T-helper 1 cell treated with Interleukin-12 subunit alpha and Interleukin-12 subunit beta and Interleukin-4 antibody, amounts not matched to agents 30 μg/mL and 1 μg/mL, for 36 hours (primary cell): ENCODE results near the gene ELANE.

ENCODE experiments used
- H3K27ac Mint-ChIP-seq: one replicate; pipeline ENCODE4 v1.8.0; 2021; ENCODE audit warnings: mild to moderate bottlenecking, mixed read lengths
- H3K27me3 Mint-ChIP-seq: one replicate; pipeline ENCODE4 v1.8.0; 2021; ENCODE audit warnings: low read depth, mixed read lengths
- H3K36me3 Mint-ChIP-seq: one replicate; pipeline ENCODE4 v1.8.0; 2021; ENCODE audit warnings: low read depth, mixed read lengths
- H3K4me1 Mint-ChIP-seq: one replicate; pipeline ENCODE4 v1.8.0; 2021; ENCODE audit warnings: low read depth, mixed read lengths
- H3K4me3 Mint-ChIP-seq: one replicate; pipeline ENCODE4 v1.8.0; 2021; ENCODE audit warnings: mild to moderate bottlenecking, moderate library complexity, mixed read lengths
- H3K9me3 Mint-ChIP-seq: one replicate; pipeline ENCODE4 v1.8.0; 2021; ENCODE audit warnings: mixed read lengths

The ELANE gene

DNA sequence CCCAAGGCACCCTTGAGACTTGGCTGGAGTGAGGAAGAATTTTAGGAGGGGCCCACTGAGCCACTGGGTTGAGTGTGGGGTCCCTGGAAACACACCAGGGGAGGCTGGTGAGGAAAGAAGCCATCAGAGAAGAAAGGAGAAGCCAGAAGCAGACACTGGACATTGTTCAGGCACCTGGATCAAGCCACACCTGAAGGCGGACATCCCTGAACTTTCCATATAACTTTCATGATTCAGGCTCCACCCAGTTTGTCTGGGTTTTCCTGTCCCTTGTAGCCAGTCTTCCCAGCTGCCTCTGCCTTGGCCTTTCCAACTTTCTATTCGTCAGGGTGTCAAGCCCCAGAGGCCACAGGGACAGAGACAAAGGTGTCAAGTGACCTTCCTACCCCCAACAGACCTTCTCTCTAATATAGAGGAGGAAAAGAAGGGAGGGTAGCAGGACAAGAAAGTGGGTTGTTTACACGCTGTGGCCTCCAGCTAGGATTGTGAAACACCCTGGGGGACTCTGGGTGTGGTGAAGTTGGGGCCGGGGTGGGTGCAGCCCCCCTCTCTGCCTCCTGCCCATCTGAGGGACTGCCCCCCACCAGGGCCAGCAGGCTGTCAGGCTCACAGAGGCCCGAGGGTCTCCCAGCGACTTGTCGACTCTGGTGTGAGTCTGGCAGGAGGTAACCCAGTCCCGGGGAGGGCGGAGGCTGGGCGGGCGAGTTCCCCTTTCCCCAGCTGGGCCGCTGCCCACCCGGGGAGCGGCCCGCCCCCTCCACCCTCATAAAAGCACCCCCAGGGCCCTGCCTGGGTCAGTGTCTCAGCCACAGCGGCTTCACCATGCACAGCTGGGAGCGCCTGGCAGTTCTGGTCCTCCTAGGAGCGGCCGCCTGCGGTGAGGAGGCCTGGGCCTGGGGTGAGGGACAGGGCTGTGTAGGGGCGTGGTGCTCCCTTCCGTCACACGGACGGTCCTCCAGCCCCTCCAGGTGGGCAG, 7.1 kb downstream of the ELANE start, which contains the start of gene CFD:
Gene CFD, plus strand, starts transcription at position 797 of the 976 bp plus-strand sequence. Its CDS starts 26 bp downstream, at position 823.
- Mint-ChIP-seq H3K4me1 (peaks cover 7% of the 10 kb centered on the region), H3K4me3 (peak within 1 kb of the TSS; percentile 21), H3K36me3 (no peaks in the 10 kb centered on the region), H3K27ac (no peak within 1 kb of the TSS), H3K27me3 (peaks cover 19% of the 10 kb centered on the region), H3K9me3 (no peaks in the 10 kb centered on the region)

DNA sequence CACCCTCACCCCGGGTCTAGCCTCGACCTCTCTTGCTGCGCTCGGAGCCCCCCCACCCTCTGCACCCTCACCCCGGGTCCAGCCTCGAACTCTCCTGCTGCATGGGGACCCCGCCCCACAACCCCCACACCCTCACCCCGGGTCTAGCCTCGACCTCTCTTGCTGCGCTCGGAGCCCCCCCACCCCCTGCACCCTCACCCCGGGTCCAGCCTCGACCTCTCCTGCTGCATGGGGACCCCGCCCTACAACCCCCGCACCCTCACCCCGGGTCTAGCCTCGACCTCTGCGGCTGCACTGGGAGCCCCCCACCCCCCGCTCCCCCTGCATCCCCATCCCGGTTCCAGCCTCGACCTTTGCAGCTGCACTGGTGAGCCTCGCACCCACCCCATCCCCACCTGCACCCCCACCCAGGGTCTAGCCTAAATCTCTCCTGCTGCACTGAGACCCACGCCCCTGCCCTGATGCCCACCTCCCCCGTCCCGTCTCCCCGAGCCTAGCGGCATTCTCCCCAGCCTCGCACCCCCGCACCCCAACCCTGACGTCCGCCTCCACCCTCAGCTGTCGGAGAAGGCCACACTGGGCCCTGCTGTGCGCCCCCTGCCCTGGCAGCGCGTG, 9.1 kb downstream of the ELANE start:
- Mint-ChIP-seq H3K4me1 (peaks cover 7% of the 10 kb centered on the region), H3K9me3 (no peaks in the 10 kb centered on the region), H3K36me3 (peaks cover 2% of the 10 kb centered on the region), H3K4me3 (no peak overlapping the region), H3K27ac (no peak overlapping the region), H3K27me3 (peaks cover 19% of the 10 kb centered on the region)

DNA sequence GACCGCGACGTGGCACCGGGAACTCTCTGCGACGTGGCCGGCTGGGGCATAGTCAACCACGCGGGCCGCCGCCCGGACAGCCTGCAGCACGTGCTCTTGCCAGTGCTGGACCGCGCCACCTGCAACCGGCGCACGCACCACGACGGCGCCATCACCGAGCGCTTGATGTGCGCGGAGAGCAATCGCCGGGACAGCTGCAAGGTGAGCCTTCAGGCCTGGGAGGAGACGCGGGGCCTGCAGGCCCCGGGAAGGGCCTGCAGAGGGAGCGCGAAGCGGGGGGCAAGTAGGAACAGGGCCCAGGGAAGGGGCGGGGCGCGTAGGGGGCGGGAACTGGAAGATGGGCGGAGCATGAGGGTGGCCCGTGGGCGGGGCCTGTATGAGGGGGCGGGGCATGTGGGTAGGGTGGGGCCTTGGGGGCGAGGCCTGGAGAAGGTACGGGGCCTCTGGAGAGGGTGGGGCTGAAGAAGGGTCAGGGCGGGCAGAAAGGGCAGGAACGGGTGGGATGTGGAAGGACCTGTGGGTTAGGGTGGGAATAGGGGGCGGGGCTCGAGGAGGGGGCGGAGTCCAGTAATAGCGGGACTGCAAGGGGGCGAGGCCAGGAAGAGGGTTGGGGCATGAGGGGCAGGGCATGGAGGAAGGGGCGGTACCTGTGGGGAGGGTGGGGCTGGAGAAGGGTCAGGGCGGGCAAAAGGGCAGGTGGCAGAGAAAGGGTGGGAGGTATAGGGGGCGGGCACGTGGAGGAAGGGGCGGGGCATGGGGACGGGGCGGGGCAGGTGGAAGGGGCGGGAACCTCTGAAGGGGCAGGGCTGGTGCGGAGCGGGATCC, 9.9 kb downstream of the ELANE start:
- Mint-ChIP-seq H3K4me3 (peak overlapping the region; percentile 74), H3K9me3 (no peaks in the 10 kb centered on the region), H3K4me1 (peaks cover 7% of the 10 kb centered on the region), H3K36me3 (peaks cover 2% of the 10 kb centered on the region), H3K27me3 (peaks cover 19% of the 10 kb centered on the region), H3K27ac (no peak overlapping the region)

DNA sequence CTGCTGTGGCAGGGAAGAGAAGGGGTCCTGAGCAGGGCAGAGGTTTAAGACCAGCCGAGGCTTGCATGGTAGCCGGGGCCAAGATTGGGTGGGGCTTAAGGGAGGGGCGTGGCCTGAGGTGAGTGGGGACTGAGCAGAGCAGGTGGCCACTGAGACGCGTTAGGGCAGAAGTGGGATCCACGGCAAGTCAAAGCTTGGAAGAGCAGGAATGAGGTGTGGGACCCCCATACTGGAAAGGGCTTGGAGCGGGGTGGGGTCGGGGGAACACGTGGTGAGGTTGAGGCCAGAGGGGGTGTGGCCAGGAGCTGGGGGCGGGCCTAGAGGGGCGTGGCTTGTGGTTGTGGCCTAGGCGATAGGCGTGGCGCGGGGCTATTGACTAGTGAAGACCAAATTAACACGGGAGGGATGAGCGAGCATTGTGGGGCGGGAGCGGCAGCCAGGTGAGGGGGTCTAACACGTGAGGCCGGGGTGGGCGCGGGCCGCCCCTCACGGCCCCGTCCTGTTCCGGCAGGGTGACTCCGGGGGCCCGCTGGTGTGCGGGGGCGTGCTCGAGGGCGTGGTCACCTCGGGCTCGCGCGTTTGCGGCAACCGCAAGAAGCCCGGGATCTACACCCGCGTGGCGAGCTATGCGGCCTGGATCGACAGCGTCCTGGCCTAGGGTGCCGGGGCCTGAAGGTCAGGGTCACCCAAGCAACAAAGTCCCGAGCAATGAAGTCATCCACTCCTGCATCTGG, 10.6 kb downstream of the ELANE start:
- H3K27me3 Mint-ChIP-seq = peaks cover 17% of the 10 kb centered on the region
- no peaks in the 10 kb centered on the region for H3K9me3 Mint-ChIP-seq
- H3K4me3 Mint-ChIP-seq = peak overlapping the region; percentile 74
- peaks cover 5% of the 10 kb centered on the region for H3K4me1 Mint-ChIP-seq
- peak overlapping the region; percentile 78 for H3K27ac Mint-ChIP-seq
- peaks cover 6% of the 10 kb centered on the region for H3K36me3 Mint-ChIP-seq

DNA sequence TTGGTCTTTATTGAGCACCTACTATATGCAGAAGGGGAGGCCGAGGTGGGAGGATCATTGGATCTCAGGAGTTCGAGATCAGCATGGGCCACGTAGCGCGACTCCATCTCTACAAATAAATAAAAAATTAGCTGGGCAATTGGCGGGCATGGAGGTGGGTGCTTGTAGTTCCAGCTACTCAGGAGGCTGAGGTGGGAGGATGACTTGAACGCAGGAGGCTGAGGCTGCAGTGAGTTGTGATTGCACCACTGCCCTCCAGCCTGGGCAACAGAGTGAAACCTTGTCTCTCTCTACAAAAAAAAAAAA, 11.2 kb downstream of the ELANE start:
- H3K9me3 Mint-ChIP-seq = no peaks in the 10 kb centered on the region
- peaks cover 13% of the 10 kb centered on the region for H3K27me3 Mint-ChIP-seq

DNA sequence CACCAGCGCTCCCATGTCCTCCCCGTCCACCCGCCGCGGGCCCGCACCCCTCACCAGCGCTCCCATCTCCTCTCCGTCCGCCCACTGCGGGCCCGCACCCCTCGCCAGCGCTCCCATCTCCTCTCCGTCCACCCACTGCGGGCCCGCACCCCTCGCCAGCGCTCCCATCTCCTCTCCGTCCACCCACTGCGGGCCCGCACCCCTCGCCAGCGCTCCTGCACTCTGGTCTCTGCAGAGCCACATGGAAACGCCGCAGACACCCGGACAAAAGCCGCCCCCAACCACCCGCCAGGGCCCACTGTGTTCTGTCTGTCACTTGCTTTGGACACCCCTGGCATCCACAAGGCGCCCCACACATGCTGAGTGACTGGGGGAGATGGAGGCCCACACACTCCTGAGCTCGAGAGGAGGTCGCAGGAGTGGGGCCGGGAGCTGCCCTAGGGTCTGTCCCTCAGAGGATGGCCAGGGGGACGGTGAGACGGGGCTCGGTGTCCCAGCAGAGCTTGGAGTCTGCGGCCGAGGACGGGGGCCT, 14.7 kb downstream of the ELANE start:
- no peaks in the 10 kb centered on the region for H3K9me3 Mint-ChIP-seq
- H3K36me3 Mint-ChIP-seq = peaks cover 15% of the 10 kb centered on the region
- H3K27ac Mint-ChIP-seq = no peak overlapping the region
- H3K4me1 Mint-ChIP-seq = peaks cover 7% of the 10 kb centered on the region
- H3K27me3 Mint-ChIP-seq = no peaks in the 10 kb centered on the region
- no peak overlapping the region for H3K4me3 Mint-ChIP-seq

More for the DNA sequence above, 11.2 kb downstream of the ELANE start:
- Mint-ChIP-seq H3K4me1 (peaks cover 5% of the 10 kb centered on the region), H3K4me3 (peak overlapping the region; percentile 57), H3K27ac (peak overlapping the region; percentile 78), H3K36me3 (peaks cover 6% of the 10 kb centered on the region)

DNA sequence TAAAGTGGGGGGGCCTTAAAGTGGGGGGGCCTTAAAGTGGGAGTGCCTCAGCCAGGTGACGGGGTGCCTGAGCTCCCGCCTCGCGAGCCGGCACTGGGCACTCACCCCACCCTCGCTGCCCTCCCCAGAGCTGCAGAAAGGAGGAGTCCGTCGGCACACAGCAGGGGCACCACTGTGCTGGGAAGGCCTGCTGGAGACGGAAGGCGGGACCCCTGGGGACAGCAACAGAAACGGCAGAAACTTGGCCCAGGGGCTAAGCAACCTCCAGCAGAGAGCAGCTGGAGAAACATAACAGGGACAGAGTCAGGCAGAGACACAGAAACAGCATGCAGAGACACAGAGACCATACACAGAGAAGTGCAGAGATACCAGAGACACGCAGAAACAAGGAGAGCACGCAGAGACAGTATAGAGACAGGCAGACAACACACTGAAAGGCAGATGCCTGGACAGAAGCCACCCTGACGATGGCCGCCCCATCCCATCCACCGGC, 15.2 kb downstream of the ELANE start:
- H3K4me1 Mint-ChIP-seq = peaks cover 7% of the 10 kb centered on the region
- no peaks in the 10 kb centered on the region for H3K9me3 Mint-ChIP-seq
- peaks cover 15% of the 10 kb centered on the region for H3K36me3 Mint-ChIP-seq
- H3K27me3 Mint-ChIP-seq = no peaks in the 10 kb centered on the region
- H3K27ac Mint-ChIP-seq = no peak overlapping the region
- H3K4me3 Mint-ChIP-seq = no peak overlapping the region

DNA sequence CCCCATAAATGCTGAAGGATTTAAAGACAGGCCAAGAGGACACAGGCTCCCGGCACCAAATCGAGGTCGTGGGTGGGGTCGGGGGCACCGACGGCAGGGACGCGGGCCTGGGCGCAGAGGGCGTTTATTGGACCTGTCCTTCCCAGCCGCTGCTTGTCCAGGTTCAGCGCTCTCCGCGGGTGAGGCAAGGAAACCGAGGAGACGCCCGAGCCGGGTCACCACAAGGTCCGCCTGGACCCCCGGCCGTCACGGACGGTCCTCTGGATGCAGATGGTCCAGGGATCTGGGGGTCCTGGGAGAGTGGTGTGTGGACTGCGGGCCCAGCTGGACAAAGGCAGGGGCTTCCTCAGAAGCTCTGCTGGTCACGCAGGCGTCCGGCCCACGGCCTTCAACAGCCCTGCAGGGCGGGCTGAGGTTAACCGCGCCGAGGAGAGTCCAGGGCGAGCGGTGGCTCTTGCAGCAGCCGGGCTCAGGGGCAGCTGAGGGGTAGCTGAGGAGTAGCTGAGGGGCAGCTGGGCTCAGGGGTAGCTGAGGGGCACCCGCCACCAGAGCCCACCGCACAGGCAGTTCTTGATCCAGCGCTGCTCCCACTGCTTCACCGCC, 15.9 kb downstream of the ELANE start:
- Mint-ChIP-seq H3K27ac (no peak overlapping the region), H3K9me3 (no peaks in the 10 kb centered on the region), H3K36me3 (peaks cover 15% of the 10 kb centered on the region), H3K4me1 (peaks cover 5% of the 10 kb centered on the region), H3K4me3 (no peak overlapping the region), H3K27me3 (no peaks in the 10 kb centered on the region)

DNA sequence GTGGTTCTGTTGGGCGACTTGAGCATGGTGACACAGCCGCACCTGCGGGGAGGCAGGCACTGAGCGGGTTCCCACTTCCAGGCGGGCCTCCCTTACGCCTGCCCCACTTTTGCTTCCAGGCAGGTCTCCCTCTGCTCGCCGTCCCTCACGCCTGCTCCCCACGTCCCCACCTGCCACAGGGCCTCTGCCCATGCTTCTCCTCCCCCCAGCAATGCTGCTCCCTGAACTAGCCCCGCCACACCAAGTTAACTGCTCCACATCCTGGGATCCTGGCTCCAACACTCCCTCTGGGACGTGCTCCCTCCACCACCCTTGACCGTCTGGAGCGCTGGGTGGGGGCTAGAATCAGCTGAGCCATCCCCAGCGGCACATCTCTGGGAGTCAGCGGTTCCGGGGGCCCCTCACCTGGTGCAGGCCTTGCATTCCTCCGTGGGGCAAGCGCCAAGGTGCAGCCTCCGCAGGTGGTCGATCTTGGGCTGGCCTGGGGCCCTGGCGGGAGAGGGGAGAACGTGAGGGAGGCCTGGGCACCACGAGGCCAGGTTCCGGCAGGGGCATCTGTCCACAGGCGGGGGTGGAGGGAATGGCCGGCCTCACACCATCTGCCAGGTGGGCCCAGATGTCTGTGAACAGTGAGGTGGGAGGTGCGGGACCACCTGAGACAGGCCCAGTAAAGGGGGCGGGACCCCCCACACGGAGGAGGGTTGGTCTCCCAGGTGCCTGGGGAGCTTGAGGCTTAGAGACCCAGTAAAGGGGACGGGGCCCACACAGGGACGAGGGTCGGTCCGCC, 16.5 kb downstream of the ELANE start:
- Mint-ChIP-seq H3K27ac (no peak overlapping the region), H3K4me1 (peaks cover 5% of the 10 kb centered on the region), H3K4me3 (no peak overlapping the region), H3K36me3 (peaks cover 15% of the 10 kb centered on the region), H3K9me3 (no peaks in the 10 kb centered on the region), H3K27me3 (no peaks in the 10 kb centered on the region)

DNA sequence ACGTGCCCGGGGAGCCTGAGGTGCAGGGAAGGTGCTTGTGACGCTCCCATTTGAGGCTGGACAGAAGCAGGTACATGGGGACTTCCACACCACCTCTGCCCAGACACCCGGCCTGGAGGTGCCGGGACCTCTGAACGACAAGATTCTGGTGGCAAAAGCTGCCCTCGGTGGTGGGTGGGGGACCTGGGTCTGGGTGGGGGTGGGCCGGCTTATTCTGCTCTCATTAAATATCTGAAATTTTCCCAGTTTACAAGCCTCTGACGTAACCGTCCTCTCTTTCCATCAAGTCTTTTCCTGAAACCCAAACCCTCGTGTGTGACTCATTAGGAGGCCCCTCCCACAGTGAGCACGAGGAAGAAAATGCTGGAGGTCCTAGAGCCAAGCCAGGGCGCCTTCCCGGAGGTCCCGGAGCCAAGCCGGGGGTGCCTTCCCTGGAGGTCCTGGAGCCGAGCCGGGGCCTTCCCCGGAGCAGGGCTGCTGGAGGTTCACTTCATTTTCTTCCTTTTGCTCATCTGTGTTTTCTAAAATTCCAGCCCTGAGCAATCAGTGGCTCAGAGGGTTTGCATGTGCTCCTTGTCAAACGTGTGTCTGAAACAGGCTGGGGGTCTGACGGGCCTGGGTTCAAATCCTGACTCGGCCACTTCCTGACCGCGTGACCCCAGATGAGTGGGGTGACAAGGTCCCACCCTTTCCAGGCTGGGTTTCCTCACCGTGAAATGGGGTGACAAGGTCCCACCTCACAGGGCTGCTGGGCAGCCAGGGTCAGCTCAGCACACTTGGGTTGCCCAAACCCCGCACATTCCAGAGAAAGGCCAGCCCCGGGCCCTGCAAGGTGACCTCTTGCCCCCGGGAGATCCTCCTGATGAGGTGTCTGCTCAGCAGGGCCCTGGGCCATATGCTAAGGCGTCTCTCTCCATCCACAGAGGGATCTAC, 17.4 kb downstream of the ELANE start:
- H3K4me3 Mint-ChIP-seq = no peak overlapping the region
- no peak overlapping the region for H3K27ac Mint-ChIP-seq
- H3K27me3 Mint-ChIP-seq = no peaks in the 10 kb centered on the region
- no peaks in the 10 kb centered on the region for H3K9me3 Mint-ChIP-seq
- peaks cover 15% of the 10 kb centered on the region for H3K36me3 Mint-ChIP-seq
- H3K4me1 Mint-ChIP-seq = peaks cover 5% of the 10 kb centered on the region

DNA sequence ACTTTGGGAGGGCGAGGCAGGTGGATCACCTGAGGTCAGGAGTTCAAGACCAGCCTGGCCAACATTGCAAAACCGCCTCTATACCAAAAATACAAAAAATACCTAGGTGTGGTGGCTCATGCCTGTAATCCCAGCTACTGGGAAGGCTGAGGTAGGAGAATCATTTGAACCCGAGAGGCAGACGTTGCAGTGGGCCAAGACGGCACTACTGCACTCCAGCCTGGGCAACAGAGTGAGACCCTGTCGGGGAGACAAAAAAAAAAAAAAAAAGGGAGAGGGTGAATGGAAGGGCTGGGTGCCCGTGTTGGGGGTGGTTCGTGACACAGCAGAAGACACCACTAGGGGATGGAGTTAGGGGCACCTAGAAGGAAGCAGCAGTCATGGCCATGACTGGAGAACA, 18.2 kb downstream of the ELANE start:
- Mint-ChIP-seq H3K4me3 (no peak overlapping the region), H3K4me1 (peaks cover 5% of the 10 kb centered on the region), H3K9me3 (no peaks in the 10 kb centered on the region), H3K27me3 (no peaks in the 10 kb centered on the region), H3K36me3 (peaks cover 15% of the 10 kb centered on the region), H3K27ac (peak overlapping the region; percentile 60)

DNA sequence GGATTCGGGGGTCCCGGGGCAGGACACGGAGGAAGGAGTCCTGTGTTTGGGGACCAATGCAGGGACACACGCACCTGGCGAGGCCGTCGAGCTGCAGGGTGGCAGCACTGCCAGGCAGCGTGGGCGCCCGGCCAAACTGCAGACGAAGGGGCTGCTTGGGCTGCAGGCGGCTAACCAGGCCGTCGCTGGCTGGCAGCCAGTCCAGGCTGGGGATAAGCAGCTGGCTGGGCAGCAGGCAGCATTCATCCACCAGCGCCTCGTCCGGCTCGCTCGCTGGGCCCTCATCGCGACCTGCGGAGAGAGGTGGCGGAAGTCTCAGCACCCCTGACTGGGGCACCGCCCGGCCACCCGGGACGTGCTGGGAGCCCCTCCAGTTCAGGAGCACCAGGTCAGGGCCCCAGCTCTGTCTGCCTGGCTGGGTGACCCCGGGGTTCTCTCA, 18.9 kb downstream of the ELANE start:
- Mint-ChIP-seq H3K27ac (no peak overlapping the region), H3K4me3 (no peak overlapping the region), H3K9me3 (no peaks in the 10 kb centered on the region), H3K27me3 (no peaks in the 10 kb centered on the region), H3K36me3 (peaks cover 13% of the 10 kb centered on the region), H3K4me1 (peaks cover 5% of the 10 kb centered on the region)
